ENCODE results near the gene CTNNA2.

CTNNA2 gene

GRCh38 chr2:80007777-80008503 is 495.1 kb downstream of the CTNNA2 start:
- no peak overlapping the region for H3K27ac ChIP-seq (ENCODE audit: low read length)
- no peaks in the 10 kb centered on the region for H3K79me2 ChIP-seq (ENCODE audit: low read length)
- no peaks in the 10 kb centered on the region for H3K27me3 ChIP-seq (ENCODE audit: low read depth, low read length)
- TF ChIP-seq EZH2phosphoT487 (IDR thresholded peaks at IDR 0.05; ENCODE audit: low read depth) = no peak
- no peak for TF ChIP-seq CTCF (IDR thresholded peaks at IDR 0.05; ENCODE audit: low read depth, low read length)
- no peaks in the 10 kb centered on the region for H3K36me3 ChIP-seq (replicated peaks; ENCODE audit: low read depth, low read length)
- H2AFZ ChIP-seq (ENCODE audit: low read depth, low read length) = no peak overlapping the region
- no peak overlapping the region for H3K4me3 ChIP-seq (ENCODE audit: low read length)
- no peaks in the 10 kb centered on the region for H4K20me1 ChIP-seq (ENCODE audit: insufficient read depth, low read length)
- no peak overlapping the region for H3K9ac ChIP-seq (ENCODE audit: low read length)
- H3K9me3 ChIP-seq (ENCODE audit: insufficient read depth, low read length) = no peaks in the 10 kb centered on the region
- H3K4me2 ChIP-seq (ENCODE audit: low read length) = no peak overlapping the region
- H3K4me1 ChIP-seq (ENCODE audit: low read length) = no peaks in the 10 kb centered on the region

DNA sequence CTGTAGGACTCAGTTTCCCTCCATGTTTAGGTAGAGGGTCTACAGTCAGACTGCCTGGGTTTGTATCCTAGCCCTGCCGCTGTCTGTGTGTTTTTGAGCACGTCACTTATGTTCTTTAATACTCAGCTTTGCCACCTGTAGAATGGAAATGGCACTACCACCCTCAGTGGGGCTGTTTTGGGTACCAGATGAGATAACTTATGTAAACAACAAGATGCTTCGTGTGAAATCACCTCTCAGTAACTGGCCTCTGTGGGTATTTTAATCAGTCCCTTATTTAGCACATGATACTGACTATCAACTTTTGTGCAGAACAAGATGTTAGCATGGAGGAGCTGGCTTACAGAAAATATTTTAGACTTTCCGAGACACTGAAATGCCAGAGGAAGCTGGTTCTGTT is 495.7 kb downstream of the CTNNA2 start:
- H3K9ac ChIP-seq (ENCODE audit: low read length) = no peak overlapping the region
- TF ChIP-seq EZH2phosphoT487 (IDR thresholded peaks at IDR 0.05; ENCODE audit: low read depth) = no peak
- no peak for TF ChIP-seq CTCF (IDR thresholded peaks at IDR 0.05; ENCODE audit: low read depth, low read length)
- no peaks in the 10 kb centered on the region for H4K20me1 ChIP-seq (ENCODE audit: insufficient read depth, low read length)
- H3K79me2 ChIP-seq (ENCODE audit: low read length) = no peaks in the 10 kb centered on the region
- no peak overlapping the region for H3K27ac ChIP-seq (ENCODE audit: low read length)
- no peaks in the 10 kb centered on the region for H3K9me3 ChIP-seq (ENCODE audit: insufficient read depth, low read length)
- no peaks in the 10 kb centered on the region for H3K27me3 ChIP-seq (ENCODE audit: low read depth, low read length)
- no peaks in the 10 kb centered on the region for H3K36me3 ChIP-seq (replicated peaks; ENCODE audit: low read depth, low read length)
- no peak overlapping the region for H3K4me2 ChIP-seq (ENCODE audit: low read length)
- H3K4me3 ChIP-seq (ENCODE audit: low read length) = no peak overlapping the region
- no peak overlapping the region for H2AFZ ChIP-seq (ENCODE audit: low read depth, low read length)
- no peaks in the 10 kb centered on the region for H3K4me1 ChIP-seq (ENCODE audit: low read length)

DNA sequence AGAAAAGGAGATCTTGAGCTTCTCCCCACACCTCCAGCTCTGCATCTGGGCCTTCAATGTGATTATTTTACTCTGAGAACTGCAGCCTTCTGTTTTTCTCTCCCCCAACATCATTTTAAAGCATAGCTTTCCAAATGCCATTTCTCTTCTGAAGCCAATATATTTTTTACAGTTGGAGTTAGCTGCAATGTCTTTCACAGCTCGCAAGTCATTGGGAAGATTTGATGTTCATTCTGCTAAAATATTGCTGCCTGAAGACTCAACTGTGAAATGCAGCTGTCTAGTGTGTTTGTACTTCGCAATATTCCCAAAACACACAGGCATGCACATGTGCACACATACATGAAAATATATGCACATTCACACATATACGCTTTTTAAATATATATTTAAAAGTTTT is 496.4 kb downstream of the CTNNA2 start:
- Histone ChIP-seq H3K27me3 (ENCODE audit: low read depth, low read length) (no peaks in the 10 kb centered on the region), H4K20me1 (ENCODE audit: insufficient read depth, low read length) (no peaks in the 10 kb centered on the region), H3K36me3 (replicated peaks; ENCODE audit: low read depth, low read length) (no peaks in the 10 kb centered on the region), H3K9me3 (ENCODE audit: insufficient read depth, low read length) (no peaks in the 10 kb centered on the region), H3K79me2 (ENCODE audit: low read length) (no peaks in the 10 kb centered on the region), H3K4me2 (ENCODE audit: low read length) (no peak overlapping the region), H3K4me3 (ENCODE audit: low read length) (no peak overlapping the region), H3K27ac (ENCODE audit: low read length) (no peak overlapping the region), H2AFZ (ENCODE audit: low read depth, low read length) (no peak overlapping the region), H3K9ac (ENCODE audit: low read length) (no peak overlapping the region), H3K4me1 (ENCODE audit: low read length) (no peaks in the 10 kb centered on the region)
- TF ChIP-seq EZH2phosphoT487 (IDR thresholded peaks at IDR 0.05; ENCODE audit: low read depth) = no peak
- TF ChIP-seq CTCF (IDR thresholded peaks at IDR 0.05; ENCODE audit: low read depth, low read length) = no peak

DNA sequence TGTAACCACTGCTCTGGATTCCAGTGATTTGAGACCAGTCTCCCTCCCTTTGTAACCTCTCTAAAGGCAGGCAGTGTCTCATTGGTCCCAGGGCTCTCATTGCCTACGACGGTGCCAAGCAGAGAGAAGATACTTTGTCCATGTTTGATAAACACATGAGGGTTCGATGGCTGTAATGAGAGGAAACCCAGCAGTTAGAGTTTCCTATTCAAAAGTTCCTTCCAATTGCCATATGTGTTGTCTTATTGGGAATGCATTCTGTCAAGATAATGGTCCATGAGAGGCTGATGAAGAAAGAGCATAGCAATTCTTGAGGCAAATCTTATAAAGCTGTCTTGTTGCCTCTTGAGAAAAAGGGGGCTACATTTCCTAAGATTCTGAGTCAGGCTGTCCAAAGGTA is 499.2 kb downstream of the CTNNA2 start:
- Histone ChIP-seq H3K4me3 (ENCODE audit: low read length) (no peak overlapping the region), H3K27me3 (ENCODE audit: low read depth, low read length) (no peaks in the 10 kb centered on the region), H2AFZ (ENCODE audit: low read depth, low read length) (no peak overlapping the region), H3K36me3 (replicated peaks; ENCODE audit: low read depth, low read length) (no peaks in the 10 kb centered on the region), H3K9ac (ENCODE audit: low read length) (no peak overlapping the region), H3K9me3 (ENCODE audit: insufficient read depth, low read length) (no peaks in the 10 kb centered on the region), H3K27ac (ENCODE audit: low read length) (no peak overlapping the region), H3K4me2 (ENCODE audit: low read length) (no peak overlapping the region), H4K20me1 (ENCODE audit: insufficient read depth, low read length) (no peaks in the 10 kb centered on the region), H3K4me1 (ENCODE audit: low read length) (no peaks in the 10 kb centered on the region), H3K79me2 (ENCODE audit: low read length) (no peaks in the 10 kb centered on the region)
- no peak for TF ChIP-seq CTCF (IDR thresholded peaks at IDR 0.05; ENCODE audit: low read depth, low read length)
- no peak for TF ChIP-seq EZH2phosphoT487 (IDR thresholded peaks at IDR 0.05; ENCODE audit: low read depth)

Measured in OCI-LY3 (cell line).